WTC11 (cell line): ENCODE measurements around the gene GALNT6. TPM values are rescaled to one million over a fixed set of nuclear protein-coding genes. Genes with fewer than 3 reads are reported as not detected.

Experiments used
- ATAC-seq: fragments of 200-7000 bp; cut with Tn5 transposase; 2 replicates; pipeline ENCODE4 v1.10.0; 2021; ENCODE audit warnings: mild to moderate bottlenecking, moderate library complexity
- CTCF ChIA-PET: fragments of 300-600 bp; sonication (Branson Sonifier 250); formaldehyde crosslinking; loops from one replicate; lab custom pipeline; 2021; ENCODE audit warnings: antibody characterized with exemption; lab: Charles Lee
- POLR2A ChIA-PET: fragments of 350-600 bp; sonication (Branson Sonifier 250); formaldehyde crosslinking; loops from one replicate; lab custom pipeline; 2021; ENCODE audit warnings: antibody characterized with exemption; lab: Charles Lee
- DNase-seq: peaks from one replicate; pipeline ENCODE4 v3.0.0; 2021; ENCODE audit warnings: low spot score
- H3K27ac Mint-ChIP-seq: 2 replicates; pipeline ENCODE4 v1.8.0; 2021; ENCODE audit warnings: mixed read lengths
- H3K27me3 Mint-ChIP-seq: 2 replicates; pipeline ENCODE4 v1.8.0; 2021; ENCODE audit warnings: low read depth, mild to moderate bottlenecking, moderate library complexity, mixed read lengths
- H3K36me3 Mint-ChIP-seq: 2 replicates; pipeline ENCODE4 v1.8.0; 2021; ENCODE audit warnings: mixed read lengths
- H3K4me1 Mint-ChIP-seq: 2 replicates; pipeline ENCODE4 v1.8.0; 2022; ENCODE audit warnings: mixed read lengths
- H3K4me3 Mint-ChIP-seq: 2 replicates; pipeline ENCODE4 v1.8.0; 2021; ENCODE audit warnings: mild to moderate bottlenecking, moderate library complexity, mixed read lengths
- H3K9me3 Mint-ChIP-seq: 2 replicates; pipeline ENCODE4 v1.8.0; 2021; ENCODE audit warnings: mixed read lengths
- AR ChIP-seq: fragments of 250-450 bp; sonication (Bioruptor Pico); IDR thresholded peaks from 2 replicates; pipeline ENCODE4 v1.9.0; 2021; ENCODE audit warnings: mild to moderate bottlenecking
- ATF1 ChIP-seq: sonication (generic); formaldehyde crosslinking; IDR thresholded peaks from 2 replicates; pipeline ENCODE4 v1.8.1; 2023; ENCODE audit warnings: mild to moderate bottlenecking, moderate library complexity, missing genetic modification reagents
- ATF6 ChIP-seq: sonication (generic); formaldehyde crosslinking; IDR thresholded peaks from 2 replicates; pipeline ENCODE4 v1.8.1; 2023; ENCODE audit warnings: mild to moderate bottlenecking, missing genetic modification reagents
- CBFB ChIP-seq: sonication (generic); formaldehyde crosslinking; IDR thresholded peaks from 2 replicates; pipeline ENCODE4 v1.8.1; 2022; ENCODE audit warnings: mild to moderate bottlenecking, low read depth, missing genetic modification reagents
- CREB1 ChIP-seq: sonication (generic); formaldehyde crosslinking; IDR thresholded peaks from 2 replicates; pipeline ENCODE4 v1.8.0; 2023; ENCODE audit warnings: mild to moderate bottlenecking, missing genetic modification reagents
- FOXP1 ChIP-seq: sonication (generic); formaldehyde crosslinking; IDR thresholded peaks from 2 replicates; pipeline ENCODE4 v1.8.0; 2022; ENCODE audit warnings: missing genetic modification reagents, mild to moderate bottlenecking, moderate library complexity, borderline replicate concordance
- GTF2I ChIP-seq: fragments of 250-450 bp; sonication (Bioruptor Pico); conservative IDR thresholded peaks from 2 replicates; pipeline ENCODE4 v1.4.0; 2021; ENCODE audit warnings: mild to moderate bottlenecking
- HMGXB4 ChIP-seq: sonication (generic); formaldehyde crosslinking; IDR thresholded peaks from 2 replicates; pipeline ENCODE4 v1.8.1; 2023; ENCODE audit warnings: mild to moderate bottlenecking, moderate library complexity, missing genetic modification reagents
- MAX ChIP-seq: sonication (generic); formaldehyde crosslinking; IDR thresholded peaks from 2 replicates; pipeline ENCODE4 v1.8.0; 2022; ENCODE audit warnings: mild to moderate bottlenecking, missing genetic modification reagents
- NR2C2 ChIP-seq: sonication (generic); formaldehyde crosslinking; IDR thresholded peaks from 2 replicates; pipeline ENCODE4 v1.8.0; 2022; ENCODE audit warnings: mild to moderate bottlenecking, missing genetic modification reagents
- NR3C1 ChIP-seq: sonication (generic); formaldehyde crosslinking; conservative IDR thresholded peaks from 2 replicates; pipeline ENCODE4 v1.8.1; 2023; ENCODE audit warnings: low read depth, mild to moderate bottlenecking, missing genetic modification reagents
- PRDM15 ChIP-seq: sonication (generic); formaldehyde crosslinking; IDR thresholded peaks from 2 replicates; pipeline ENCODE4 v1.8.0; 2022; ENCODE audit warnings: missing genetic modification reagents
- ZMAT4 ChIP-seq: fragments of 250-450 bp; sonication (Bioruptor Pico); IDR thresholded peaks from 2 replicates; pipeline ENCODE4 v1.9.0; 2021; ENCODE audit warnings: mild to moderate bottlenecking
- ZNF396 ChIP-seq: fragments of 250-450 bp; sonication (Bioruptor Pico); IDR thresholded peaks from 2 replicates; pipeline ENCODE4 v1.8.0; 2021; ENCODE audit warnings: mild to moderate bottlenecking, moderate library complexity, borderline replicate concordance
- ZNF423 ChIP-seq: fragments of 250-450 bp; sonication (Bioruptor Pico); IDR thresholded peaks from 2 replicates; pipeline ENCODE4 v2.1.2; 2022; ENCODE audit warnings: mild to moderate bottlenecking, moderate library complexity
- ZSCAN18 ChIP-seq: fragments of 250-450 bp; sonication (Bioruptor Pico); IDR thresholded peaks from 2 replicates; pipeline ENCODE4 v2.1.2; 2022; ENCODE audit warnings: mild to moderate bottlenecking, moderate library complexity
- total RNA-seq: library from RNA; stranded (reverse); gene quantifications from 3 replicates; pipeline ENCODE4 v1.2.3, GENCODE V29; 2021

GALNT6 gene
- total RNA-seq, 1 experiment from 2014 or later, result 18.3 TPM

- no peak for TF ChIP-seq ZNF423 (CRISPR knock-in tag)
- TF ChIP-seq, all 79 proteins: peak for 0
Measured at GRCh38 chr12:51333536-51333935, 57.7 kb downstream of the GALNT6 start (continued).

- ATAC-seq (no peak), DNase-seq (no peak)
- H3K4me3 Mint-ChIP-seq, result no peak overlapping the region
- no peak for TF ChIP-seq NR2C2 (CRISPR knock-in tag)
- TF ChIP-seq HMGXB4 (CRISPR knock-in tag), result no peak
- no peak for TF ChIP-seq MAX (CRISPR knock-in tag)
- TF ChIP-seq ZMAT4, result no peak
- no peak for TF ChIP-seq ATF1 (CRISPR knock-in tag)
- TF ChIP-seq GTF2I (CRISPR knock-in tag), result no peak
- ChIA-PET POLR2A (interaction anchor here (0.7 kb wide), 1 partner anchor 738 kb away, joined by 5 read pairs; no protein-coding TSS in a partner anchor), CTCF (interaction anchor here (0.6 to 0.7 kb wide), 4 partner anchors 11 to 1163 kb away, joined by 3 to 4 read pairs (median 3); partner anchors contain the start of gene CERS5)
- H3K4me1 Mint-ChIP-seq, result 0 out of 2 replicates have a peak, but pooled peaks cover 2% of the 10 kb centered on the region
- H3K27ac Mint-ChIP-seq, result no peak overlapping the region
- no peaks in the 10 kb centered on the region for H3K9me3 Mint-ChIP-seq
- H3K27me3 Mint-ChIP-seq, result no peaks in the 10 kb centered on the region; the same call in 1 of the 2 replicates
- no peaks in the 10 kb centered on the region for H3K36me3 Mint-ChIP-seq
Measured at GRCh38 chr12:51330186-51330585, 61.0 kb downstream of the GALNT6 start.

GRCh38 chr12:51329742-51330141 is 61.5 kb downstream of the GALNT6 start:
- no peak for TF ChIP-seq FOXP1 (CRISPR knock-in tag)
- TF ChIP-seq, all 79 proteins: peak for 0
- Mint-ChIP-seq H3K36me3 (no peaks in the 10 kb centered on the region), H3K9me3 (no peaks in the 10 kb centered on the region), H3K27me3 (no peaks in the 10 kb centered on the region; the same call in 1 of the 2 replicates), H3K27ac (no peak overlapping the region), H3K4me1 (0 out of 2 replicates have a peak, but pooled peaks cover 2% of the 10 kb centered on the region), H3K4me3 (no peak overlapping the region)
- no peak for DNase-seq
- CTCF ChIA-PET, result interaction anchor here (0.7 kb wide), 1 partner anchor 11 kb away, joined by 4 read pairs; no protein-coding TSS in a partner anchor
- POLR2A ChIA-PET, result interaction anchor here (0.6 kb wide), 2 partner anchors 13 to 521 kb away, joined by 3 to 4 read pairs; no protein-coding TSS in a partner anchor
- ATAC-seq, result no peak

GRCh38 chr12:51328587-51328986 is 62.6 kb downstream of the GALNT6 start:
- Mint-ChIP-seq H3K36me3 (no peaks in the 10 kb centered on the region), H3K27me3 (no peaks in the 10 kb centered on the region), H3K27ac (no peak overlapping the region), H3K4me1 (peaks cover 2% of the 10 kb centered on the region; the same call in 1 of the 2 replicates), H3K9me3 (no peaks in the 10 kb centered on the region), H3K4me3 (no peak overlapping the region)
- DNase-seq (no peak), ATAC-seq (no peak)
- ChIA-PET CTCF (interaction anchor here (0.6 to 2.7 kb wide), 2 partner anchors 13 to 111 kb away, joined by 4 to 12 read pairs; partner anchors contain the start of gene POU6F1), POLR2A (no interaction called here)
- TF ChIP-seq AR (CRISPR knock-in tag), result no peak
- TF ChIP-seq ZSCAN18, result no peak
- no peak for TF ChIP-seq ZNF396 (CRISPR knock-in tag)
- no peak for TF ChIP-seq NR3C1 (CRISPR knock-in tag)
- no peak for TF ChIP-seq CBFB (CRISPR knock-in tag)
- TF ChIP-seq CREB1, result no peak
- TF ChIP-seq ATF6, result no peak
- TF ChIP-seq PRDM15 (CRISPR knock-in tag), result no peak
- TF ChIP-seq GTF2I (CRISPR knock-in tag), result no peak
